ENCODE measurements around the gene ISM2. TPM values are rescaled to one million over a fixed set of nuclear protein-coding genes. Genes with fewer than 3 reads are reported as not detected.

ISM2 gene
- total RNA-seq, 1 experiment from 2014 or later = 13.3 TPM

- no peak overlapping the region for H3K27ac Mint-ChIP-seq (ENCODE audit: unreplicated experiment)
Measured at GRCh38 chr14:77482422-77482821, 16.2 kb downstream of the ISM2 start.

GRCh38 chr14:77478796-77479195 lies 19.8 kb downstream of the ISM2 start:
- Histone ChIP-seq H3K4me1 (peaks cover 5% of the 10 kb centered on the region), H3K36me3 (ENCODE audit: control insufficient read depth, insufficient read depth, low read length) (no peaks in the 10 kb centered on the region), H3K4me3 (ENCODE audit: low read depth, low read length) (no peak overlapping the region), H3K9me3 (no peaks in the 10 kb centered on the region), H3K27me3 (replicated peaks; ENCODE audit: control insufficient read depth, insufficient read depth, low read length) (no peaks in the 10 kb centered on the region)
- no peaks in the 10 kb centered on the region for H3K27me3 Mint-ChIP-seq (ENCODE audit: insufficient read depth, unreplicated experiment)
- H3K36me3 Mint-ChIP-seq (ENCODE audit: insufficient read depth, unreplicated experiment) = peaks cover 10% of the 10 kb centered on the region
- ChIA-PET POLR2A (interaction anchor here (1.0 kb wide), 1 partner anchor 20 kb away, joined by 3 read pairs; no protein-coding TSS in a partner anchor), CTCF (no interaction called here)
- TF ChIP-seq CTCF (IDR thresholded peaks at IDR 0.05; ENCODE audit: insufficient read depth in 1 of 2, low read depth in 1 of 2, low read length in 1 of 2, severe bottlenecking in 1 of 2, unreplicated experiment in 1 of 2) = no peak
- no peak overlapping the region for H3K27ac Mint-ChIP-seq (ENCODE audit: unreplicated experiment)
- intact Hi-C loops (cut with micrococcal nuclease; ENCODE audit: unreplicated experiment) = no loop called here
- no peak for DNase-seq
- H3K4me1 Mint-ChIP-seq (ENCODE audit: low read depth, unreplicated experiment) = no peaks in the 10 kb centered on the region
- no peaks in the 10 kb centered on the region for H3K9me3 Mint-ChIP-seq (ENCODE audit: unreplicated experiment)
- no peak overlapping the region for H3K4me3 Mint-ChIP-seq (ENCODE audit: unreplicated experiment)
- BruUV-seq (replicated peaks) = no TSS peak

More at GRCh38 chr14:77482422-77482821, 16.2 kb downstream of the ISM2 start:
- Mint-ChIP-seq H3K36me3 (ENCODE audit: insufficient read depth, unreplicated experiment) (peaks cover 10% of the 10 kb centered on the region), H3K9me3 (ENCODE audit: unreplicated experiment) (no peaks in the 10 kb centered on the region), H3K4me1 (ENCODE audit: low read depth, unreplicated experiment) (no peaks in the 10 kb centered on the region), H3K27me3 (ENCODE audit: insufficient read depth, unreplicated experiment) (no peaks in the 10 kb centered on the region), H3K4me3 (ENCODE audit: unreplicated experiment) (no peak overlapping the region)
- no peak overlapping the region for H3K4me3 ChIP-seq (ENCODE audit: low read depth, low read length)
- no peaks in the 10 kb centered on the region for H3K9me3 ChIP-seq
- H3K27me3 ChIP-seq (replicated peaks; ENCODE audit: control insufficient read depth, insufficient read depth, low read length) = no peaks in the 10 kb centered on the region
- POLR2A ChIA-PET = no interaction called here
- H3K4me1 ChIP-seq = peaks cover 5% of the 10 kb centered on the region
- no peaks in the 10 kb centered on the region for H3K36me3 ChIP-seq (ENCODE audit: control insufficient read depth, insufficient read depth, low read length)
- BruUV-seq (replicated peaks) = no TSS peak
- intact Hi-C loops (cut with micrococcal nuclease; ENCODE audit: unreplicated experiment) = no loop called here
- no peak for TF ChIP-seq CTCF (IDR thresholded peaks at IDR 0.05; ENCODE audit: insufficient read depth in 1 of 2, low read depth in 1 of 2, low read length in 1 of 2, severe bottlenecking in 1 of 2, unreplicated experiment in 1 of 2)
- DNase-seq = no peak
- CTCF ChIA-PET = no interaction called here

DNA sequence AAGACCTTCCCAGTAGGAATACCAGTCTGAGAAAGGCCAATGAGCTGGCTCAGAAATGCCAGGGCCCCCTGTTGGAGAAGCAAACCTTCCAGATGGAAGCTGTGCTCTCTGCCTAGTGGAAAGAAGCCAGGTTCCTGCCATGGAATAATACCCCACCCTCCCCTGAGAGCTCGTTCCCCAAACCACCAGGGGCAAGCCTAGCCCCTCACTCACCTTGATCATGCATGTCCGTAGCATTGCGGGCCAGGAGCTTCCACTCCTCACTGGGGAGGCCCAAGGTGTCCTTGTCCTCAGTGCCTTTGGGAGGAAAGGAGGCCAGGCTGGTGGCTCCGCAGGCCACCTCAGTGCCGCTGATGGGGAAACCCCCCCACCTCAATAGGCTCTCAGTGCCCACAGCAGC lies 20.6 kb downstream of the ISM2 start:
- H3K27me3 ChIP-seq (replicated peaks; ENCODE audit: control insufficient read depth, insufficient read depth, low read length) = no peaks in the 10 kb centered on the region
- H3K9me3 Mint-ChIP-seq (ENCODE audit: unreplicated experiment) = no peaks in the 10 kb centered on the region
- peaks cover 5% of the 10 kb centered on the region; the same call in 1 of the 2 replicates for H3K4me1 ChIP-seq
- no TSS peak for BruUV-seq (replicated peaks)
- no peaks in the 10 kb centered on the region for H3K4me1 Mint-ChIP-seq (ENCODE audit: low read depth, unreplicated experiment)
- H3K27ac Mint-ChIP-seq (ENCODE audit: unreplicated experiment) = no peak overlapping the region
- H3K36me3 Mint-ChIP-seq (ENCODE audit: insufficient read depth, unreplicated experiment) = peaks cover 10% of the 10 kb centered on the region
- CTCF ChIA-PET = no interaction called here
- H3K4me3 Mint-ChIP-seq (ENCODE audit: unreplicated experiment) = no peak overlapping the region
- TF ChIP-seq CTCF (IDR thresholded peaks at IDR 0.05; ENCODE audit: insufficient read depth in 1 of 2, low read depth in 1 of 2, low read length in 1 of 2, severe bottlenecking in 1 of 2, unreplicated experiment in 1 of 2) = no peak
- intact Hi-C loops (cut with micrococcal nuclease; ENCODE audit: unreplicated experiment) = no loop called here
- no peak overlapping the region for H3K4me3 ChIP-seq (ENCODE audit: low read depth, low read length)
- H3K36me3 ChIP-seq (ENCODE audit: control insufficient read depth, insufficient read depth, low read length) = no peaks in the 10 kb centered on the region
- POLR2A ChIA-PET = interaction anchor here (1.0 kb wide), 1 partner anchor 20 kb away, joined by 3 read pairs; no protein-coding TSS in a partner anchor
- DNase-seq = no peak
- H3K9me3 ChIP-seq = no peaks in the 10 kb centered on the region
- H3K27me3 Mint-ChIP-seq (ENCODE audit: insufficient read depth, unreplicated experiment) = no peaks in the 10 kb centered on the region

All from Caco-2 (cell line).